ENCODE data around the gene LRRN3. TPM values are rescaled to one million over a fixed set of nuclear protein-coding genes. Genes with fewer than 3 reads are reported as not detected.
"Not testable (repeated sequence)": the region's sequence is repeated elsewhere in the genome, so short reads cannot be mapped to it uniquely, and the experiment has no call there.

Gene LRRN3
- total RNA-seq, 1 experiment from 2014 or later, result not detected

DNA sequence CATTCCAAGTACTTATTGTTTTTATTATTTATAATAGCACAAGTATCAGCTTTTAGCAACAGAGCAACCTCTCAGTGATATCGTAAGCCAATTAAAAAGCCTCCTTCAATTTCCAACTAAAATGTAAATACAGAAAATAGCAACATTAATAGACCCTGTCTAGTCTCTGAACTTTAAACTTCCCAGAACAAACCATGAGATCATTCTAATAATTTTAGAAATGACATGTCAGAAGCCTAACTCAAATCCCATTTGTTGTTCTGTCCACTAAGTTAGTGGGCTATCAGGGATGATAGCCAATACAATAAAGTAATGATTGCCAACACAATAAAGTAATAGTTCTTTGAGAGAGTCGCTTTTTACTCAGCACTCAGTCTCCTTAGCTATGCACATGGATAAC is 22.3 kb upstream of the LRRN3 start:
- POLR2A ChIA-PET, result no interaction called here
- H3K27ac Mint-ChIP-seq (ENCODE audit: low read depth, unreplicated experiment), result no peak overlapping the region
- TF ChIP-seq, protein P1, sequence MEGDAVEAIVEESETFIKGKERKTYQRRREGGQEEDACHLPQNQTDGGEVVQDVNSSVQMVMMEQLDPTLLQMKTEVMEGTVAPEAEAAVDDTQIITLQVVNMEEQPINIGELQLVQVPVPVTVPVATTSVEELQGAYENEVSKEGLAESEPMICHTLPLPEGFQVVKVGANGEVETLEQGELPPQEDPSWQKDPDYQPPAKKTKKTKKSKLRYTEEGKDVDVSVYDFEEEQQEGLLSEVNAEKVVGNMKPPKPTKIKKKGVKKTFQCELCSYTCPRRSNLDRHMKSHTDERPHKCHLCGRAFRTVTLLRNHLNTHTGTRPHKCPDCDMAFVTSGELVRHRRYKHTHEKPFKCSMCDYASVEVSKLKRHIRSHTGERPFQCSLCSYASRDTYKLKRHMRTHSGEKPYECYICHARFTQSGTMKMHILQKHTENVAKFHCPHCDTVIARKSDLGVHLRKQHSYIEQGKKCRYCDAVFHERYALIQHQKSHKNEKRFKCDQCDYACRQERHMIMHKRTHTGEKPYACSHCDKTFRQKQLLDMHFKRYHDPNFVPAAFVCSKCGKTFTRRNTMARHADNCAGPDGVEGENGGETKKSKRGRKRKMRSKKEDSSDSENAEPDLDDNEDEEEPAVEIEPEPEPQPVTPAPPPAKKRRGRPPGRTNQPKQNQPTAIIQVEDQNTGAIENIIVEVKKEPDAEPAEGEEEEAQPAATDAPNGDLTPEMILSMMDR (IDR thresholded peaks at IDR 0.05; ENCODE audit: unreplicated experiment), result no peak
- H3K4me1 Mint-ChIP-seq (ENCODE audit: insufficient read depth, unreplicated experiment), result peaks cover 15% of the 10 kb centered on the region
- H3K36me3 Mint-ChIP-seq (ENCODE audit: insufficient read depth, unreplicated experiment), result peaks cover 4% of the 10 kb centered on the region
- CTCF ChIA-PET, result no interaction called here
- intact Hi-C loops (cut with micrococcal nuclease), result no loop called here
- DNase-seq (ENCODE audit: unreplicated experiment), result no peak
- H3K27me3 Mint-ChIP-seq (ENCODE audit: insufficient read depth, unreplicated experiment), result no peaks in the 10 kb centered on the region
- H3K9me3 Mint-ChIP-seq (ENCODE audit: unreplicated experiment), result peaks cover 4% of the 10 kb centered on the region
- H3K4me3 Mint-ChIP-seq (ENCODE audit: unreplicated experiment), result no peak overlapping the region
- BruUV-seq (replicated peaks), result no TSS peak

DNA sequence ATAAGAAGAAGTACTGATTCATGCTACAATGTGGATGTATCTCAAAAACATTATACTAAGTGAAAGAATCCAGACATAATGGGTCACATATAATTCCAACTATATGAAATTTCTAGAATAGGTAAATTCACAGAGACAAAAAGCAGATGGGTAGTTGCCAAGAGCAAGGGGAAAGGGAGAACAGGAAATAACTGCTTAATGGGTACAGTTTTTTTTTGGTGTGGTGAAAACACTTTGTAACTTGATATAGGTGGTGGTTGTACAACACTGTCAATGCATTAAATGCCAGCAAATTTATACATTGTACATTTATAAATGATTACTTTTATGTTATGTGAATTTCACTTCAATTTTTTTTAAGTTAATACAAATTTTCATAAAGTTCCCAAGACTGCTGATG is 19.4 kb upstream of the LRRN3 start:
- Mint-ChIP-seq H3K4me1 (ENCODE audit: insufficient read depth, unreplicated experiment) (peaks cover 28% of the 10 kb centered on the region), H3K27me3 (ENCODE audit: insufficient read depth, unreplicated experiment) (no peaks in the 10 kb centered on the region), H3K9me3 (ENCODE audit: unreplicated experiment) (no peaks in the 10 kb centered on the region), H3K27ac (ENCODE audit: low read depth, unreplicated experiment) (no peak overlapping the region), H3K36me3 (ENCODE audit: insufficient read depth, unreplicated experiment) (peaks cover 7% of the 10 kb centered on the region), H3K4me3 (ENCODE audit: unreplicated experiment) (no peak overlapping the region)
- ChIA-PET CTCF (no interaction called here), POLR2A (no interaction called here)
- DNase-seq (ENCODE audit: unreplicated experiment), result no peak
- TF ChIP-seq, protein P1 (IDR thresholded peaks at IDR 0.05; ENCODE audit: unreplicated experiment), result no peak
- BruUV-seq (replicated peaks), result no TSS peak
- intact Hi-C loops (cut with micrococcal nuclease), result loop anchor here (5.0 kb wide), 1 partner anchor 59 kb away; no protein-coding TSS in a partner anchor

DNA sequence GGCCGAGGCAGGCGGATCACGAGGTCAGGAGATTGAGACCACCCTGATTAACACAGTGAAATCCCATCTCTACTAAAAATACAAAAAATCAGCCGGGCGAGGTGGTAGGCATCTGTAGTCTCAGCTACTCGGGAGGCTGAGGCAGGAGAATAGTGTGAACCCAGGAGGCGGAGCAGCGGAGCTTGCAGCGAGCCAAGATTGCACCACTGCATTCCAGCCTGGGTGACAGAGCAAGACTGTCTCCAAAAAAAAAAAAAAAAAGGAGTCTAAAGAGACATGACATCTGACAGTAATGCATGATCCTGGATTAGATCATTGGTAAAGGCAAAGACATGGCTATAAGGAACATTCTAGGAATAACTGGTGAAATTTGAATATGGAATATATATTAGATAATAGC is 18.3 kb upstream of the LRRN3 start:
- intact Hi-C loops (cut with micrococcal nuclease), result loop anchor here (5.0 kb wide), 1 partner anchor 60 kb away; no protein-coding TSS in a partner anchor
- POLR2A ChIA-PET; H3K4me3 Mint-ChIP-seq (ENCODE audit: unreplicated experiment): not testable (repeated sequence)

DNA sequence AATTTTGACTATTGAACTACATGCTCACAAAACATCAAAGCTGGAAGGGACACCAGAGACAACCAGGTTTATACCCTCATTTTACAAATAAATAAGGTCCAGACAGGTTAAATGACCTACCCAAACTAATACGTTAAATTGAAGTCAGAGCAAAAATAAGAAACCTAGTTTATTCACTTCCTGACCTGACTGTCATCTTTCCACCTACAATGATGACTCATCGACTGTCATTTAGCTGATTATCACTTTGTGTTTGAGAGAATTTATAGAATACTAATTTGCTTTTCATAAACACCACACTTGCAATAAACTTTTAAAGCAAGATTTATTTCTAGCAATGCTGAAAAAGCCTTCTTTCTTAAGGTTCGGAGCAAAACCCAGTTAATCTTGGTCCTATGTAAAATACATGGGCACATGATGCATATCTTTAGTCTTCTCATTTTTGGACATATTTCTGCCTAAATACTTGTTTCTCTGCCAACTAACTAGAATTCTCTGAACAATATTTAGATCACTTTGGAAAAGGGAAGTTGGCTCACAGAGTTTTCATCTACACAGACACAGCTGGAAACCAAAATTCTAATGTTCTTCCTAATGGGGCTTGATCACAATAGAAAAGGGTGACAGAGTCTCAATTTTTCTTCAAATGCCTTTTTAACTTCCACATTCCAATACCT is 16.7 kb upstream of the LRRN3 start:
- H3K4me1 Mint-ChIP-seq (ENCODE audit: insufficient read depth, unreplicated experiment), result peaks cover 28% of the 10 kb centered on the region
- intact Hi-C loops (cut with micrococcal nuclease), result loop anchor here (5.0 kb wide), 1 partner anchor 62 kb away; no protein-coding TSS in a partner anchor

More for the DNA sequence above, 18.3 kb upstream of the LRRN3 start:
- H3K27ac Mint-ChIP-seq (ENCODE audit: low read depth, unreplicated experiment); BruUV-seq (replicated peaks); H3K36me3 Mint-ChIP-seq (ENCODE audit: insufficient read depth, unreplicated experiment); H3K9me3 Mint-ChIP-seq (ENCODE audit: unreplicated experiment); H3K27me3 Mint-ChIP-seq (ENCODE audit: insufficient read depth, unreplicated experiment): not testable (repeated sequence)
- CTCF ChIA-PET, result interaction anchor here (0.6 kb wide), 4 partner anchors 90 to 999 kb away, joined by 3 to 4 read pairs (median 3); no protein-coding TSS in a partner anchor
- peak; percentile 49 for DNase-seq (ENCODE audit: unreplicated experiment)
- peaks cover 28% of the 10 kb centered on the region for H3K4me1 Mint-ChIP-seq (ENCODE audit: insufficient read depth, unreplicated experiment)

More for the DNA sequence above, 16.7 kb upstream of the LRRN3 start:
- no TSS peak for BruUV-seq (replicated peaks)
- CTCF ChIA-PET, result interaction anchor here (0.6 kb wide), 2 partner anchors 56 to 67 kb away, joined by 3 to 4 read pairs; no protein-coding TSS in a partner anchor
- Mint-ChIP-seq H3K4me3 (ENCODE audit: unreplicated experiment) (no peak overlapping the region), H3K9me3 (ENCODE audit: unreplicated experiment) (no peaks in the 10 kb centered on the region), H3K36me3 (ENCODE audit: insufficient read depth, unreplicated experiment) (peaks cover 7% of the 10 kb centered on the region), H3K27ac (ENCODE audit: low read depth, unreplicated experiment) (no peak overlapping the region), H3K27me3 (ENCODE audit: insufficient read depth, unreplicated experiment) (no peaks in the 10 kb centered on the region)
- TF ChIP-seq, protein P1 (IDR thresholded peaks at IDR 0.05; ENCODE audit: unreplicated experiment), result no peak
- DNase-seq (ENCODE audit: unreplicated experiment), result no peak
- POLR2A ChIA-PET, result interaction anchor here (0.6 kb wide), 1 partner anchor 67 kb away, joined by 3 read pairs; no protein-coding TSS in a partner anchor

Data from MCF 10A (cell line).